H1 (cell line): Measurements from ENCODE around the gene KCNN1. TPM values are rescaled to one million over a fixed set of nuclear protein-coding genes. Genes with fewer than 3 reads are reported as not detected.
A peak's percentile ranks its signal among the peaks of the same experiment; 100 is the strongest.

ENCODE experiments used
- CTCF ChIA-PET: fragments of 300-600 bp; sonication (Branson Sonifier 250); formaldehyde crosslinking; loops from one replicate; lab custom pipeline; 2021; ENCODE audit not compliant: partially characterized antibody; lab: Charles Lee
- POLR2A ChIA-PET: fragments of 300-600 bp; sonication (Branson Sonifier 250); formaldehyde crosslinking; loops from one replicate; lab custom pipeline; 2021; ENCODE audit warnings: inconsistent platforms; ENCODE audit not compliant: partially characterized antibody; lab: Charles Lee
- DNase-seq, 2 experiments: peaks; one replicate each; pipeline versions ENCODE4 v3.0.0 to v3.0.0-alpha.2; 2010 to 2022; ENCODE audit warnings: low spot score in 2 of 2, low read depth in 1 of 2, mixed read lengths in 1 of 2
- FAIRE-seq: peaks from 2 replicates; lab custom pipeline; 2011; peaks lifted over from hg19 to GRCh38; lab: Jason Lieb, UNC
- H2AFZ ChIP-seq: 2 replicates; pipeline ENCODE4 v1.8.1; 2012; ENCODE audit warnings: low read length, inconsistent platforms
- H2AK5ac ChIP-seq: 2 replicates; pipeline ENCODE4 v1.6.1; 2013; ENCODE audit warnings: low read depth, low read length
- H2BK120ac ChIP-seq: replicated peaks from 2 replicates; pipeline ENCODE3; 2013; ENCODE audit warnings: low read depth, low read length, inconsistent platforms
- H2BK12ac ChIP-seq: 2 replicates; pipeline ENCODE4 v1.6.1; 2013; ENCODE audit warnings: low read depth, low read length
- H2BK15ac ChIP-seq: 2 replicates; pipeline ENCODE4 v1.6.1; 2013; ENCODE audit warnings: low read length
- H2BK20ac ChIP-seq: 2 replicates; pipeline ENCODE4 v1.6.1; 2013; ENCODE audit warnings: low read length
- H2BK5ac ChIP-seq: 2 replicates; pipeline ENCODE4 v1.6.1; 2013; ENCODE audit warnings: low read depth, low read length
- H3K14ac ChIP-seq: 2 replicates; pipeline ENCODE4 v1.6.1; 2013; ENCODE audit warnings: inconsistent platforms; ENCODE audit not compliant: insufficient read length
- H3K18ac ChIP-seq: 2 replicates; pipeline ENCODE4 v1.6.1; 2013; ENCODE audit warnings: low read length; ENCODE audit errors: extremely low read depth
- H3K23ac ChIP-seq: 2 replicates; pipeline ENCODE4 v1.6.1; 2013; ENCODE audit warnings: inconsistent platforms; ENCODE audit not compliant: insufficient read length
- H3K23me2 ChIP-seq: 2 replicates; pipeline ENCODE4 v1.6.1; 2013; ENCODE audit warnings: low read depth, low read length
- H3K27ac ChIP-seq: 2 replicates; pipeline ENCODE4 v1.6.1; 2011; ENCODE audit warnings: low read depth, low read length, inconsistent platforms
- H3K27me3 ChIP-seq, 4 experiments: replicated peaks in 1 of 4; 1 replicate in 1 of 4; 2 replicates in 3 of 4; pipeline versions ENCODE4 v1.6.1 to v1.8.1; 2011 to 2013; ENCODE audit warnings: low read length in 3 of 4, mild to moderate bottlenecking in 3 of 4, inconsistent platforms in 2 of 4, mixed read lengths in 2 of 4, moderate library complexity in 1 of 4; ENCODE audit not compliant: control insufficient read depth in 3 of 4, insufficient read depth in 3 of 4; ENCODE audit errors: extremely low read depth in 1 of 4
- H3K36me3 ChIP-seq, 4 experiments: 2 replicates each; pipeline versions ENCODE4 v1.6.1 to v1.8.1; 2011 to 2013; ENCODE audit warnings: mild to moderate bottlenecking in 4 of 4, low read length in 3 of 4, moderate library complexity in 2 of 4, control low read depth in 1 of 4, inconsistent platforms in 1 of 4; ENCODE audit not compliant: insufficient read depth in 4 of 4, control insufficient read depth in 2 of 4
- H3K4ac ChIP-seq: replicated peaks from 2 replicates; pipeline ENCODE3; 2013; ENCODE audit warnings: low read length, low read depth, mixed read lengths, inconsistent platforms; ENCODE audit not compliant: insufficient read length
- H3K4me1 ChIP-seq, 4 experiments: replicated peaks in 1 of 4; 1 replicate in 1 of 4; 2 replicates in 3 of 4; pipeline versions ENCODE4 v1.6.1 to v1.8.1; 2011 to 2013; ENCODE audit warnings: low read length in 3 of 4, inconsistent platforms in 2 of 4, mixed read lengths in 1 of 4; ENCODE audit not compliant: insufficient read depth in 4 of 4, control insufficient read depth in 3 of 4
- H3K4me2 ChIP-seq, 2 experiments: 2 replicates each; pipeline versions ENCODE4 v1.6.1 to v1.8.1; 2011 to 2013; ENCODE audit warnings: low read depth in 2 of 2, low read length in 2 of 2, control low read depth in 1 of 2, inconsistent platforms in 1 of 2, mild to moderate bottlenecking in 1 of 2; ENCODE audit not compliant: insufficient read depth in 1 of 2
- H3K4me3 ChIP-seq, 4 experiments: fragments of 200-600, 300-600 bp in 1 of 4; sonication (generic), shearing (Covaris generic), sonication (Bioruptor Twin) in 1 of 4; 2 replicates each; pipeline versions ENCODE4 v1.5.1 to v1.8.1; 2011 to 2016; ENCODE audit warnings: low read length in 4 of 4, low read depth in 3 of 4, control low read depth in 2 of 4, inconsistent platforms in 2 of 4, mild to moderate bottlenecking in 2 of 4, mixed read lengths in 1 of 4, moderate library complexity in 1 of 4; ENCODE audit not compliant: insufficient read depth in 2 of 4; ENCODE audit errors: extremely low read depth in 1 of 4
- H3K56ac ChIP-seq: replicated peaks from 2 replicates; pipeline ENCODE3; 2013; ENCODE audit warnings: low read depth, mild to moderate bottlenecking, mixed read lengths, low read length, inconsistent platforms; ENCODE audit not compliant: insufficient read length
- H3K79me1 ChIP-seq: 2 replicates; pipeline ENCODE4 v1.6.1; 2013; ENCODE audit warnings: low read depth, low read length, control low read depth
- H3K79me2 ChIP-seq, 2 experiments: 2 replicates each; pipeline versions ENCODE4 v1.6.1 to v1.8.1; 2012 to 2013; ENCODE audit warnings: low read length in 2 of 2, mild to moderate bottlenecking in 2 of 2, inconsistent platforms in 1 of 2; ENCODE audit not compliant: insufficient read depth in 2 of 2, control insufficient read depth in 1 of 2
- H3K9ac ChIP-seq, 4 experiments: replicated peaks in 1 of 4; 1 replicate in 1 of 4; 2 replicates in 3 of 4; pipeline versions ENCODE4 v1.6.1 to v1.8.1; 2011 to 2013; ENCODE audit warnings: low read depth in 3 of 4, low read length in 3 of 4, control low read depth in 2 of 4, mild to moderate bottlenecking in 2 of 4, moderate library complexity in 2 of 4, inconsistent platforms in 1 of 4; ENCODE audit errors: extremely low read depth in 1 of 4
- H3K9me3 ChIP-seq, 2 experiments: 2 replicates each; pipeline versions ENCODE4 v1.6.1 to v1.8.1; 2012 to 2013; ENCODE audit warnings: mild to moderate bottlenecking in 2 of 2, moderate library complexity in 2 of 2, control low read depth in 1 of 2, inconsistent platforms in 1 of 2, low read depth in 1 of 2, low read length in 1 of 2, mixed read lengths in 1 of 2; ENCODE audit not compliant: insufficient read depth in 2 of 2
- H4K20me1 ChIP-seq, 2 experiments: replicated peaks in 1 of 2; 2 replicates each; pipeline versions ENCODE3 to v1.8.1; 2011 to 2013; ENCODE audit warnings: inconsistent platforms in 2 of 2, low read length in 2 of 2, mild to moderate bottlenecking in 1 of 2; ENCODE audit not compliant: insufficient read depth in 2 of 2, control insufficient read depth in 1 of 2
- H4K5ac ChIP-seq: 2 replicates; pipeline ENCODE4 v1.6.1; 2013; ENCODE audit warnings: low read length, low read depth, mixed read lengths, inconsistent platforms; ENCODE audit not compliant: insufficient read length
- H4K8ac ChIP-seq: 2 replicates; pipeline ENCODE4 v1.8.0; 2013; ENCODE audit warnings: mild to moderate bottlenecking, moderate library complexity, low read length, inconsistent platforms; ENCODE audit not compliant: insufficient read depth; ENCODE audit errors: extremely low read depth
- H4K91ac ChIP-seq: replicated peaks from 2 replicates; pipeline ENCODE3; 2013; ENCODE audit warnings: low read length, mixed read lengths, inconsistent platforms; ENCODE audit not compliant: insufficient read length
- RXRA ChIP-seq: IDR thresholded peaks from 2 replicates; pipeline ENCODE4 v1.6.1; 2011; ENCODE audit warnings: low read depth, mild to moderate bottlenecking, low read length, moderate library complexity; ENCODE audit not compliant: insufficient read depth
- TAF1 ChIP-seq: IDR thresholded peaks from 2 replicates; pipeline ENCODE4 v1.6.1; 2011; ENCODE audit warnings: mild to moderate bottlenecking, low read depth, low read length
- WGBS, 2 experiments: shearing (Covaris generic) in 1 of 2; methylation state at CpG; one replicate each; pipeline versions ENCODE4 v1.1.6 to v1.1.7; 2013 to 2015; ENCODE audit warnings: low lambda C conversion rate in 2 of 2, mixed read lengths in 2 of 2, inconsistent platforms in 1 of 2, low coverage in 1 of 2, missing lambda C conversion rate in 1 of 2; ENCODE audit not compliant: insufficient replicate concordance in 2 of 2, insufficient coverage in 1 of 2, insufficient read length in 1 of 2; ENCODE audit errors: extremely low coverage in 1 of 2, missing lambda C conversion rate in 1 of 2; 5-methylcytosine and 5-hydroxymethylcytosine counted together
- polyA plus RNA-seq, 7 experiments: library from polyadenylated mRNA; depleted of rRNA in 3 of 7; stranded (reverse) in 5 of 7; unstranded in 2 of 7; fragments of >200 nt in 5 of 7; fragments of 200-250 nt in 2 of 7; gene quantifications; 1 replicate in 5 of 7; 2 replicates in 1 of 7; 4 replicates in 1 of 7; pipeline versions ENCODE4 v1.2.1 to v1.2.3, GENCODE V29; 2011 to 2013; ENCODE audit warnings: missing spikeins in 2 of 7, mixed read lengths in 2 of 7
- total RNA-seq: library from RNA; stranded (reverse); fragmentation: NEBNext Ultra II Directional; extraction: Animal tissue kit (Norgen Biotek cat#: 25700); gene quantifications from 2 replicates; pipeline ENCODE4 v1.2.1, GENCODE V29; 2021

The KCNN1 gene
- total and polyA plus RNA-seq, 2 of the 8 experiments (the other 6 are each of a cell fraction or from before 2014, with no cell fraction given), result 11.0 to 12.5 TPM

- CTCF ChIA-PET, result interaction anchor here (0.6 to 1.6 kb wide), 5 partner anchors 13 to 279 kb away, joined by 3 to 5 read pairs (median 3); no protein-coding TSS in a partner anchor
- FAIRE-seq, result no peak
Measured at GRCh38 chr19:18045307-18046050, 78.6 kb downstream of the KCNN1 start.

More at GRCh38 chr19:18045307-18046050, 78.6 kb downstream of the KCNN1 start:
- Histone ChIP-seq H4K20me1 (no peaks in the 10 kb centered on the region), H3K9ac (no peak overlapping the region), H2AFZ (0 out of 2 replicates have a peak overlapping the region, but pooled peaks have one; percentile 8), H4K5ac (no peak overlapping the region), H2BK120ac (no peak overlapping the region), H3K23ac (no peak overlapping the region), H3K14ac (no peak overlapping the region), H3K79me2 (no peaks in the 10 kb centered on the region), H2BK20ac (no peak overlapping the region), H3K4me1 (peaks cover 0 to 3% (median 1%) of the 10 kb centered on the region in 4 experiments; a peak in 2 of 7 replicates), H3K79me1 (no peaks in the 10 kb centered on the region), H3K4ac (no peak overlapping the region), H3K27ac (no peak overlapping the region), H2BK12ac (0 out of 2 replicates have a peak overlapping the region, but pooled peaks have one; percentile 75), H3K4me3 (peak overlapping the region in 1 of 4 experiments; percentile 2; a peak in 1 of 8 replicates), H4K8ac (peak overlapping the region; percentile 65; the same call in 1 of the 2 replicates), H3K4me2 (peak overlapping the region; percentile 8 to 14; a peak in 2 of 4 replicates), H3K27me3 (no peaks in the 10 kb centered on the region), H3K18ac (no peak overlapping the region), H2AK5ac (no peak overlapping the region), H3K23me2 (0 out of 2 replicates have a peak, but pooled peaks cover 2% of the 10 kb centered on the region), H3K9me3 (no peaks in the 10 kb centered on the region), H2BK15ac (peak overlapping the region; percentile 72; the same call in 1 of the 2 replicates), H4K91ac (no peak overlapping the region), H3K56ac (no peak overlapping the region), H2BK5ac (0 out of 2 replicates have a peak overlapping the region, but pooled peaks have one; percentile 35), H3K36me3 (no peaks in the 10 kb centered on the region)
- POLR2A ChIA-PET, result interaction anchor here (0.6 to 0.7 kb wide), 2 partner anchors 22 to 127 kb away, joined by 3 to 4 read pairs; no protein-coding TSS in a partner anchor
- WGBS, 2 experiments, result 90% methylated on average over 7 of the region's 7 CpGs; no CpG with 5 or more reads in 1 of the 2 experiments
- 0 out of 2 replicates have a peak, but pooled peaks have one; percentile 8 for TF ChIP-seq TAF1
- TF ChIP-seq RXRA, result no peak
- DNase-seq, result no peak
